NT2/D1 (cell line): Measurements from ENCODE around the gene MYLK.

ENCODE experiments used
- SUZ12 ChIP-seq: IDR thresholded peaks from 2 replicates; pipeline ENCODE4 v1.6.1; 2011; ENCODE audit not compliant: insufficient read length, insufficient read depth; ENCODE audit errors: extremely low read depth
- ZNF274 ChIP-seq: IDR thresholded peaks from 2 replicates; pipeline ENCODE4 v1.6.1; 2011; ENCODE audit warnings: mild to moderate bottlenecking, low read depth, low read length

- no peak for TF ChIP-seq ZNF274
- no peak for TF ChIP-seq SUZ12
Measured at GRCh38 chr3:123767009-123767372, 117.1 kb downstream of the MYLK start.
